Caco-2 (cell line): ENCODE measurements around the gene VPS45. TPM values are rescaled to one million over a fixed set of nuclear protein-coding genes. Genes with fewer than 3 reads are reported as not detected.

Experiments
- BruUV-seq: library from RNA; stranded (reverse); fragments of 400-500 nt; replicated peaks from 2 replicates; lab custom pipeline; 2021; lab: Mats Ljungman, UMichigan
- CTCF ChIA-PET: fragments of 300-600 bp; sonication (Branson Sonifier 250); formaldehyde crosslinking; loops from one replicate; lab custom pipeline; 2022; ENCODE audit warnings: antibody characterized with exemption; lab: Charles Lee
- POLR2A ChIA-PET: fragments of 300-600 bp; sonication (Branson Sonifier 250); formaldehyde crosslinking; loops from one replicate; lab custom pipeline; 2022; ENCODE audit warnings: antibody characterized with exemption; lab: Charles Lee
- DNase-seq, 2 experiments: peaks; one replicate each; pipeline versions ENCODE4 v3.0.0 to v3.0.0-alpha.2; 2020 to 2022
- H3K27me3 ChIP-seq: replicated peaks from 2 replicates; pipeline ENCODE4 v1.6.0; 2011; ENCODE audit warnings: low read length; ENCODE audit not compliant: control insufficient read depth, insufficient read depth
- H3K36me3 ChIP-seq: 2 replicates; pipeline ENCODE4 v1.5.1; 2011; ENCODE audit warnings: low read length; ENCODE audit not compliant: control insufficient read depth, insufficient read depth
- H3K4me1 ChIP-seq: fragments of 250-450 bp; sonication (Bioruptor Pico); 2 replicates; pipeline ENCODE4 v1.5.1; 2020; ENCODE audit warnings: mild to moderate bottlenecking
- H3K4me3 ChIP-seq: 2 replicates; pipeline ENCODE4 v1.5.1; 2011; ENCODE audit warnings: low read depth, mild to moderate bottlenecking, control low read depth, low read length
- H3K9me3 ChIP-seq: fragments of 250-450 bp; sonication (Bioruptor Pico); 2 replicates; pipeline ENCODE4 v1.5.1; 2020; ENCODE audit warnings: mild to moderate bottlenecking, moderate library complexity
- H3K27ac Mint-ChIP-seq: one replicate; pipeline ENCODE4 v1.8.0; 2022; ENCODE audit warnings: mixed read lengths; ENCODE audit not compliant: unreplicated experiment
- H3K27me3 Mint-ChIP-seq: one replicate; pipeline ENCODE4 v1.8.0; 2022; ENCODE audit warnings: mixed read lengths; ENCODE audit not compliant: insufficient read depth, unreplicated experiment
- H3K36me3 Mint-ChIP-seq: one replicate; pipeline ENCODE4 v1.8.0; 2022; ENCODE audit warnings: mild to moderate bottlenecking, mixed read lengths; ENCODE audit not compliant: insufficient read depth, unreplicated experiment
- H3K4me1 Mint-ChIP-seq: one replicate; pipeline ENCODE4 v1.8.0; 2022; ENCODE audit warnings: low read depth, mixed read lengths; ENCODE audit not compliant: unreplicated experiment
- H3K4me3 Mint-ChIP-seq: one replicate; pipeline ENCODE4 v1.8.0; 2022; ENCODE audit warnings: mild to moderate bottlenecking, moderate library complexity, mixed read lengths; ENCODE audit not compliant: unreplicated experiment
- H3K9me3 Mint-ChIP-seq: one replicate; pipeline ENCODE4 v1.8.0; 2022; ENCODE audit warnings: mixed read lengths; ENCODE audit not compliant: unreplicated experiment
- CTCF ChIP-seq, 2 experiments: fragments of 200-600 bp in 1 of 2; IDR thresholded peaks; 1 replicate in 1 of 2; 2 replicates in 1 of 2; pipeline versions ENCODE4 v1.5.1 to v1.8.0; 2011 to 2022; ENCODE audit warnings: antibody characterized with exemption in 1 of 2, control low read depth in 1 of 2, inconsistent platforms in 1 of 2, low read depth in 1 of 2, low read length in 1 of 2, mild to moderate bottlenecking in 1 of 2, moderate library complexity in 1 of 2; ENCODE audit not compliant: insufficient read depth in 1 of 2, severe bottlenecking in 1 of 2, unreplicated experiment in 1 of 2
- intact Hi-C: fragments of 100-400 bp; cut with micrococcal nuclease; formaldehyde crosslinking; loops from one replicate; pipeline ENCODE4 v1.10.0; 2022; ENCODE audit not compliant: unreplicated experiment
- total RNA-seq: library from RNA; stranded (reverse); gene quantifications from 2 replicates; pipeline ENCODE4 v1.2.3, GENCODE V29; 2022

The VPS45 gene
- total RNA-seq, 1 experiment from 2014 or later, result 19.8 TPM

DNA sequence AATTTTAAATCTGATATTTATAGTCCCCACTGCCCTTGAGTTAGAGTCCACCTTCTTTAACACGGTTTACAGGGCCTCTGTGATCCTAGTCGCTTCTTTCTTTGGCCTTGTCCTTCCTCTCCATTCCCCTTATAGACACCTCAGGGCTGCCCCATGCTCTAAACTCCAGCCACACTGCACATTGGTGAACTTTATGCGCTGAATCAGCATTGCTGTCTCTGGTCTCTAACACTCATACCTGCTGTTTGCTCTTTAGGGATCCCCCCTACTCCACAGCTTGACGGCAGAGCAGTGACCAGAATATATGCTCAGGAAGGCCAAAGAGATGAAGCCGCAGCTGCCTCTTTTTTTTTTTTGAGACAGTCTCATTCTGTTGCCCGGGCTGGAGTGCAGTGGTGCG lies 112.3 kb downstream of the VPS45 start:
- H3K4me1 ChIP-seq, result no peaks in the 10 kb centered on the region
- no peaks in the 10 kb centered on the region for H3K9me3 ChIP-seq
- Mint-ChIP-seq H3K36me3 (no peaks in the 10 kb centered on the region), H3K4me3 (no peak overlapping the region), H3K4me1 (no peaks in the 10 kb centered on the region), H3K9me3 (no peaks in the 10 kb centered on the region), H3K27ac (no peak overlapping the region), H3K27me3 (no peaks in the 10 kb centered on the region)
- no peaks in the 10 kb centered on the region for H3K36me3 ChIP-seq
- POLR2A ChIA-PET, result no interaction called here
- CTCF ChIA-PET, result no interaction called here
- intact Hi-C loops, result no loop called here
- no peaks in the 10 kb centered on the region for H3K27me3 ChIP-seq
- DNase-seq, result no peak
- no peak for TF ChIP-seq CTCF (IDR thresholded peaks at IDR 0.05; ENCODE audit: insufficient read depth in 1 of 2, low read depth in 1 of 2, low read length in 1 of 2, severe bottlenecking in 1 of 2, unreplicated experiment in 1 of 2)
- no peak overlapping the region for H3K4me3 ChIP-seq
- BruUV-seq, result no TSS peak

DNA sequence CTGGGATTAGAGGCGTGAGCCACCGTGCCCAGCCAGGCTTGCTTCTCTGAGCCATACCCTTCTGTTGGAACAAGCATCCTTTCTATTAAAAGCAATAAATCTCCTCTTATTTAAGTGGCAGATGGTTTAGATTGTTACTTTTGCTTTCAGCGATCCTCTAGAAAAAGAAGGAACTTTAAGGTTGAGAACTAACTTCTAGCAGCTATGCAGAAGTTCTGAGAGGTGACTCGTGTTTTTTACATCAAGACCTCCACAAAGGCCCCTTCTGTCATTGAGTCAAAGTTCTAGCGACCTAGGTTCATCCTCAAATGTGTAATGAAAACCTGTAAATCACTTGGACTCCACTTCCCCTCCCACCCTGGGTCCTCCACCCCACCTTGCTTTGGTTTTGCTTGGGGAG lies 112.9 kb downstream of the VPS45 start:
- Mint-ChIP-seq H3K4me1 (no peaks in the 10 kb centered on the region), H3K27ac (no peak overlapping the region), H3K9me3 (no peaks in the 10 kb centered on the region), H3K4me3 (no peak overlapping the region), H3K27me3 (no peaks in the 10 kb centered on the region), H3K36me3 (no peaks in the 10 kb centered on the region)
- Histone ChIP-seq H3K4me1 (no peaks in the 10 kb centered on the region), H3K9me3 (no peaks in the 10 kb centered on the region), H3K27me3 (no peaks in the 10 kb centered on the region), H3K36me3 (no peaks in the 10 kb centered on the region), H3K4me3 (no peak overlapping the region)
- no TSS peak for BruUV-seq
- CTCF ChIA-PET, result no interaction called here
- intact Hi-C loops, result no loop called here
- POLR2A ChIA-PET, result no interaction called here
- no peak for TF ChIP-seq CTCF (IDR thresholded peaks at IDR 0.05; ENCODE audit: insufficient read depth in 1 of 2, low read depth in 1 of 2, low read length in 1 of 2, severe bottlenecking in 1 of 2, unreplicated experiment in 1 of 2)
- DNase-seq, result no peak

GRCh38 chr1:150182247-150182646 lies 114.7 kb downstream of the VPS45 start:
- no peaks in the 10 kb centered on the region for H3K36me3 ChIP-seq
- H3K27me3 ChIP-seq, result no peaks in the 10 kb centered on the region
- H3K27me3 Mint-ChIP-seq, result no peaks in the 10 kb centered on the region
- no peak overlapping the region for H3K27ac Mint-ChIP-seq
- DNase-seq, result no peak
- H3K4me1 ChIP-seq, result peaks cover 4% of the 10 kb centered on the region; the same call in 1 of the 2 replicates
- no peaks in the 10 kb centered on the region for H3K9me3 Mint-ChIP-seq
- H3K9me3 ChIP-seq, result no peaks in the 10 kb centered on the region
- intact Hi-C loops, result no loop called here
- CTCF ChIA-PET, result interaction anchor here (0.6 kb wide), 1 partner anchor 32 kb away, joined by 3 read pairs; the partner anchor contains the start of gene PLEKHO1
- TF ChIP-seq CTCF (IDR thresholded peaks at IDR 0.05; ENCODE audit: insufficient read depth in 1 of 2, low read depth in 1 of 2, low read length in 1 of 2, severe bottlenecking in 1 of 2, unreplicated experiment in 1 of 2), result no peak
- POLR2A ChIA-PET, result interaction anchor here (0.6 kb wide), 1 partner anchor 127 kb away, joined by 5 read pairs; no protein-coding TSS in a partner anchor
- no TSS peak for BruUV-seq
- no peak overlapping the region for H3K4me3 Mint-ChIP-seq
- H3K4me3 ChIP-seq, result no peak overlapping the region
- H3K36me3 Mint-ChIP-seq, result no peaks in the 10 kb centered on the region
- H3K4me1 Mint-ChIP-seq, result no peaks in the 10 kb centered on the region
